ENCODE results near the gene PSMB3.

Gene PSMB3

DNA sequence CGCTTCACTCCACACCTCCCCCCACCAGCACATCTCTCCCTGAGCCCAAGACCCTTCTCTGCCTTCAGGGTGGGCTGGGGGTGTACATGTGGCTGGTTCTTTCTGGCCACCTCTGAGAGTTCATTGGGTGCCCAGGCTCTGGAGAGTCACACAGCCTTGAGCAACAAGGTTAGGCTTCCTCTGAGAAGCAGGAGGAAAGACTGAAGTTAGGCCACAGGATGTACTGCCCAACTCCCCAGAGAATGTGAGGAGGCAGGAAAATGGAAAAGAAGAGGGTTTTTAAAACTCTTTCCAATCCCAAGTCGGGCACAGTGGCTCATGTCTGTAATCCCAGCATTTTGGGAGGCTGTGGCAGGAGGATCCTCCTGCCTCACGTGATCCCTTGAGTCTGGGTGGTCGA lies 11.7 kb upstream of the PSMB3 start:
- H3K27me3 ChIP-seq (ENCODE audit: control insufficient read depth in 1 of 2, insufficient read depth in 1 of 2, low read length in 2 of 2), result no peaks in the 10 kb centered on the region
- H3K23ac ChIP-seq (ENCODE audit: low read length in 2 of 2), result no peak overlapping the region
- no peak overlapping the region for H2BK120ac ChIP-seq (ENCODE audit: low read depth, low read length)
- no peak for DNase-seq
- H2BK5ac ChIP-seq (ENCODE audit: low read depth, low read length, poor library complexity, severe bottlenecking), result no peak overlapping the region
- H4K8ac ChIP-seq (ENCODE audit: low read length), result peak overlapping the region; percentile 45
- H3K4me2 ChIP-seq (ENCODE audit: low read length, poor library complexity, severe bottlenecking), result no peak overlapping the region
- no peak overlapping the region for H2AFZ ChIP-seq (ENCODE audit: low read depth, low read length)
- no peaks in the 10 kb centered on the region for H3K9me3 ChIP-seq (ENCODE audit: control insufficient read depth, low read length)
- peaks cover 24% of the 10 kb centered on the region for H3K4me1 ChIP-seq (ENCODE audit: control insufficient read depth, insufficient read depth, low read depth, low read length)
- no peak overlapping the region for H2BK15ac ChIP-seq (ENCODE audit: low read depth, poor library complexity, severe bottlenecking)
- H3K4me3 ChIP-seq (ENCODE audit: insufficient read depth in 1 of 2, low read depth in 1 of 2, low read length in 2 of 2), result no peak overlapping the region
- WGBS, result 95% methylated on average over 3 of the region's 4 CpGs
- no peak overlapping the region for H3K14ac ChIP-seq (ENCODE audit: low read length in 2 of 2)
- peak overlapping the region; percentile 84 for H3K9ac ChIP-seq (ENCODE audit: low read length)
- no peak overlapping the region for H3K4ac ChIP-seq (ENCODE audit: low read depth in 1 of 2, low read length in 2 of 2)
- no peak overlapping the region for H2BK12ac ChIP-seq (ENCODE audit: low read length in 2 of 2)
- no peak overlapping the region for H4K91ac ChIP-seq (ENCODE audit: low read length)
- H3K18ac ChIP-seq (ENCODE audit: low read depth in 1 of 2, low read length in 2 of 2), result no peak overlapping the region
- H2AK5ac ChIP-seq (ENCODE audit: low read length, severe bottlenecking), result no peak overlapping the region
- H3K27ac ChIP-seq (ENCODE audit: low read length, poor library complexity, severe bottlenecking), result no peak overlapping the region
- H3K79me1 ChIP-seq (replicated peaks; ENCODE audit: low read length, poor library complexity, severe bottlenecking), result peaks cover 32% of the 10 kb centered on the region
- peaks cover 38 to 64% of the 10 kb centered on the region in 2 experiments for H3K36me3 ChIP-seq (ENCODE audit: control insufficient read depth in 1 of 2, insufficient read depth in 2 of 2, low read depth in 1 of 2, low read length in 2 of 2)

GRCh38 chr17:38741461-38741860 lies 11.1 kb upstream of the PSMB3 start:
- H3K4me1 ChIP-seq (ENCODE audit: control insufficient read depth, insufficient read depth, low read depth, low read length), result peaks cover 31% of the 10 kb centered on the region
- H3K9me3 ChIP-seq (ENCODE audit: control insufficient read depth, low read length), result no peaks in the 10 kb centered on the region
- no peak overlapping the region for H3K18ac ChIP-seq (ENCODE audit: low read depth in 1 of 2, low read length in 2 of 2)
- H3K9ac ChIP-seq (ENCODE audit: low read length), result peak overlapping the region; percentile 84
- peaks cover 32% of the 10 kb centered on the region for H3K79me1 ChIP-seq (replicated peaks; ENCODE audit: low read length, poor library complexity, severe bottlenecking)
- H4K8ac ChIP-seq (ENCODE audit: low read length), result no peak overlapping the region
- peaks cover 33 to 58% of the 10 kb centered on the region in 2 experiments for H3K36me3 ChIP-seq (ENCODE audit: control insufficient read depth in 1 of 2, insufficient read depth in 2 of 2, low read depth in 1 of 2, low read length in 2 of 2)
- H3K23ac ChIP-seq (ENCODE audit: low read length in 2 of 2), result no peak overlapping the region
- no peak overlapping the region for H2BK5ac ChIP-seq (ENCODE audit: low read depth, low read length, poor library complexity, severe bottlenecking)
- H3K27me3 ChIP-seq (ENCODE audit: control insufficient read depth in 1 of 2, insufficient read depth in 1 of 2, low read length in 2 of 2), result no peaks in the 10 kb centered on the region
- H3K14ac ChIP-seq (ENCODE audit: low read length in 2 of 2), result no peak overlapping the region
- no peak overlapping the region for H2AFZ ChIP-seq (ENCODE audit: low read depth, low read length)
- H2AK5ac ChIP-seq (ENCODE audit: low read length, severe bottlenecking), result no peak overlapping the region
- no peak overlapping the region for H3K4me3 ChIP-seq (ENCODE audit: insufficient read depth in 1 of 2, low read depth in 1 of 2, low read length in 2 of 2)
- H2BK120ac ChIP-seq (ENCODE audit: low read depth, low read length), result no peak overlapping the region
- 95% methylated on average over 5 of the region's 5 CpGs for WGBS
- no peak overlapping the region for H3K4me2 ChIP-seq (ENCODE audit: low read length, poor library complexity, severe bottlenecking)
- H4K91ac ChIP-seq (ENCODE audit: low read length), result no peak overlapping the region
- DNase-seq, result no peak
- no peak overlapping the region for H3K27ac ChIP-seq (ENCODE audit: low read length, poor library complexity, severe bottlenecking)
- H3K4ac ChIP-seq (ENCODE audit: low read depth in 1 of 2, low read length in 2 of 2), result no peak overlapping the region
- H2BK12ac ChIP-seq (ENCODE audit: low read length in 2 of 2), result no peak overlapping the region
- no peak overlapping the region for H2BK15ac ChIP-seq (ENCODE audit: low read depth, poor library complexity, severe bottlenecking)

DNA sequence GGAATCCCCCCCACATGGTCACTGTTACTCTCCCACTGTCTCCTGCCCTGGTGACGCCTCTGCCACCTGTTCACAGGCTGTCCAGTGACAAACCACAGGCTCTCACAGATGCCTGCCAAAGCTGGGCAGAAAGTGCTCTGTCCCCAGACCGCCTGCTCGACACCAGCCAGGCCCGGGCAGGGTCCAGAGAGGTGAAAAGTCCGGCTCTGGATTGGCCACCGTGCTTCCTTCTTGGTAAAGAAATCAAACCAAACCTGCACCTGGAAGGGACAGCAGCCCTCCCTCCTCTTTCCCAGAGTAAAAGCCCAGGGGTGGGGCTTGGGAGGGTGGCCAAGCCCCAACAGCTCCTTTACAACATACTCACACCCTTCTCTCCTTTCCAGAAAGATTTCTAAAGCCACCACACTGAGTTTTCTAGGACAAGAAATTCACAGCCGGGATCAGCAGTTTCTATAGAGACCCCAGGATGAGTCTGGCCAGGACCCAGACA lies 10.6 kb upstream of the PSMB3 start:
- H3K4me1 ChIP-seq (ENCODE audit: control insufficient read depth, insufficient read depth, low read depth, low read length), result peaks cover 36% of the 10 kb centered on the region
- WGBS, result 86% methylated on average over 7 of the region's 7 CpGs
- no peak overlapping the region for H2AFZ ChIP-seq (ENCODE audit: low read depth, low read length)
- peak overlapping the region; percentile 84 for H3K9ac ChIP-seq (ENCODE audit: low read length)
- H3K27me3 ChIP-seq (ENCODE audit: control insufficient read depth in 1 of 2, insufficient read depth in 1 of 2, low read length in 2 of 2), result no peaks in the 10 kb centered on the region
- H2BK120ac ChIP-seq (ENCODE audit: low read depth, low read length), result no peak overlapping the region
- no peak overlapping the region for H3K27ac ChIP-seq (ENCODE audit: low read length, poor library complexity, severe bottlenecking)
- H3K23ac ChIP-seq (ENCODE audit: low read length in 2 of 2), result no peak overlapping the region
- no peak overlapping the region for H4K8ac ChIP-seq (ENCODE audit: low read length)
- H2BK12ac ChIP-seq (ENCODE audit: low read length in 2 of 2), result no peak overlapping the region
- no peak overlapping the region for H3K4me2 ChIP-seq (ENCODE audit: low read length, poor library complexity, severe bottlenecking)
- no peak overlapping the region for H2BK5ac ChIP-seq (ENCODE audit: low read depth, low read length, poor library complexity, severe bottlenecking)
- no peak overlapping the region for H3K18ac ChIP-seq (ENCODE audit: low read depth in 1 of 2, low read length in 2 of 2)
- H2AK5ac ChIP-seq (ENCODE audit: low read length, severe bottlenecking), result no peak overlapping the region
- H3K9me3 ChIP-seq (ENCODE audit: control insufficient read depth, low read length), result no peaks in the 10 kb centered on the region
- H3K36me3 ChIP-seq (ENCODE audit: control insufficient read depth in 1 of 2, insufficient read depth in 2 of 2, low read depth in 1 of 2, low read length in 2 of 2), result peaks cover 29 to 53% of the 10 kb centered on the region in 2 experiments
- no peak overlapping the region for H4K91ac ChIP-seq (ENCODE audit: low read length)
- no peak for DNase-seq
- peaks cover 31% of the 10 kb centered on the region for H3K79me1 ChIP-seq (replicated peaks; ENCODE audit: low read length, poor library complexity, severe bottlenecking)
- no peak overlapping the region for H3K14ac ChIP-seq (ENCODE audit: low read length in 2 of 2)
- H3K4me3 ChIP-seq (ENCODE audit: insufficient read depth in 1 of 2, low read depth in 1 of 2, low read length in 2 of 2), result peak overlapping the region in 1 of 2 experiments; percentile 7
- no peak overlapping the region for H2BK15ac ChIP-seq (ENCODE audit: low read depth, poor library complexity, severe bottlenecking)
- no peak overlapping the region for H3K4ac ChIP-seq (ENCODE audit: low read depth in 1 of 2, low read length in 2 of 2)

DNA sequence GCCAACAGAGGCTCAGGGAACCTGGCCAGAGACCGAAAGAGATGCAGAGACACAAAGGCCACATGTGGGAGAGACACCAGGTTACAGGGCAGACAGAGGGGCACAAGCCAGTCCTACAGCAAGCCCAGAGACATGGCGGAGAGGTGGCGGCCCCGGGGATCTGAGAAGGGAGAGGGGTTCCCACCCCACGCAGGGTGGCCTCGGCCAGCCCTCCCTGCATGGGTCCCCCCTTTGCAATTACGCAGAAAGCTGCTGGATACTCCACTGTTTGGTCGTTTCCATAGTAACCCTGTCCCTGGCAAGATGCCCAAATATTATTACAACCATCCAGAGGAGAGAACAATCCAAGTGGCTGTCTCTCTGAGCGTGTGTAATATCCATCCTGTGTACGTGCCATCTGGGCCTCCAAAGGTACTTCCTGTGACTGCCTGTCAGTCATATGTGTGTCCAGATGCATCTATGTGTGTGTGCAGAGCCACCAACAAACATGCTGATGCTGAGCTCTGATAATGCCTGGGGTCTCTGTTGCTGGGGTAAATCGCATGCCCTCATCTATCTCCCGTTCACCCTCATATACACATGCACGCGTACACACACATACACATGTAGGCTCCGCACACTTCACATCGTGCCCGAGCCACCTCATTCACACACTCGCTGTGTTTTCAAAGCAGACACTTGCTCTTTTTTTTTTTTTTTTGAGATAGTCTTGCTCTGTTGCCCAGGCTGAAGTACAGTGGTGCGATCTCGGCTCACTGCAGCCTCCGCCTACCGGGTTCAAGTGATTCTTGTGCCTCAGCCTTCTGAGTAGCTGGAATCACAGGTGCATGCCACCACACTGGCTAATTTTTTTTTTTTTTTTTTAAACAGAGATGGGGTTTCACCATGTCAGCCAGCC lies 9.9 kb upstream of the PSMB3 start:
- no peak overlapping the region for H2AK5ac ChIP-seq (ENCODE audit: low read length, severe bottlenecking)
- peak overlapping the region in 1 of 2 experiments; percentile 64 for H3K14ac ChIP-seq (ENCODE audit: low read length in 2 of 2)
- H3K23ac ChIP-seq (ENCODE audit: low read length in 2 of 2), result peak overlapping the region in 1 of 2 experiments; percentile 17
- H3K4me1 ChIP-seq (ENCODE audit: control insufficient read depth, insufficient read depth, low read depth, low read length), result peaks cover 37% of the 10 kb centered on the region
- no peak overlapping the region for H2BK120ac ChIP-seq (ENCODE audit: low read depth, low read length)
- H2BK5ac ChIP-seq (ENCODE audit: low read depth, low read length, poor library complexity, severe bottlenecking), result no peak overlapping the region
- H3K18ac ChIP-seq (ENCODE audit: low read depth in 1 of 2, low read length in 2 of 2), result no peak overlapping the region
- H2BK15ac ChIP-seq (ENCODE audit: low read depth, poor library complexity, severe bottlenecking), result no peak overlapping the region
- no peak overlapping the region for H4K91ac ChIP-seq (ENCODE audit: low read length)
- no peaks in the 10 kb centered on the region for H3K9me3 ChIP-seq (ENCODE audit: control insufficient read depth, low read length)
- H3K4ac ChIP-seq (ENCODE audit: low read depth in 1 of 2, low read length in 2 of 2), result no peak overlapping the region
- peaks cover 24 to 49% of the 10 kb centered on the region in 2 experiments for H3K36me3 ChIP-seq (ENCODE audit: control insufficient read depth in 1 of 2, insufficient read depth in 2 of 2, low read depth in 1 of 2, low read length in 2 of 2)
- peak overlapping the region in 1 of 2 experiments; percentile 7 for H3K4me3 ChIP-seq (ENCODE audit: insufficient read depth in 1 of 2, low read depth in 1 of 2, low read length in 2 of 2)
- H3K4me2 ChIP-seq (ENCODE audit: low read length, poor library complexity, severe bottlenecking), result no peak overlapping the region
- peak overlapping the region; percentile 84 for H3K9ac ChIP-seq (ENCODE audit: low read length)
- no peak overlapping the region for H3K27ac ChIP-seq (ENCODE audit: low read length, poor library complexity, severe bottlenecking)
- 83% methylated on average over 21 of the region's 22 CpGs for WGBS
- no peak overlapping the region for H2BK12ac ChIP-seq (ENCODE audit: low read length in 2 of 2)
- no peak overlapping the region for H4K8ac ChIP-seq (ENCODE audit: low read length)
- DNase-seq, result peak; percentile 77
- H3K27me3 ChIP-seq (ENCODE audit: control insufficient read depth in 1 of 2, insufficient read depth in 1 of 2, low read length in 2 of 2), result no peaks in the 10 kb centered on the region
- H2AFZ ChIP-seq (ENCODE audit: low read depth, low read length), result no peak overlapping the region
- H3K79me1 ChIP-seq (replicated peaks; ENCODE audit: low read length, poor library complexity, severe bottlenecking), result peaks cover 29% of the 10 kb centered on the region

Data from mesenchymal stem cell (in vitro differentiated cells and primary cell).